Measurements from ENCODE around the gene OAS1.
"Not testable (repeated sequence)": the region's sequence is repeated elsewhere in the genome, so short reads cannot be mapped to it uniquely, and the experiment has no call there.

GRCh38 chr12:112926416-112927033 is 19.8 kb downstream of the OAS1 start:
- TF ChIP-seq CTCF, POLR2A, POLR2AphosphoS5 (IDR thresholded peaks at IDR 0.05): not testable (repeated sequence)
